GM23248 (cell line): ENCODE measurements around the gene LCE3E. TPM values are rescaled to one million over a fixed set of nuclear protein-coding genes. Genes with fewer than 3 reads are reported as not detected.
"Not testable (repeated sequence)": the region's sequence is repeated elsewhere in the genome, so short reads cannot be mapped to it uniquely, and the experiment has no call there.

ENCODE experiments used
- DNase-seq: peaks from one replicate; pipeline ENCODE4 v3.0.0-alpha.2; 2015
- H2AFZ ChIP-seq: fragments of 200-600 bp; sonication (generic); 2 replicates; pipeline ENCODE4 v1.6.1; 2016; ENCODE audit warnings: antibody characterized with exemption
- H3F3A ChIP-seq: fragments of 200-600 bp; sonication (generic); 2 replicates; pipeline ENCODE4 v1.6.1; 2016; ENCODE audit warnings: mild to moderate bottlenecking, antibody characterized with exemption, mixed run types; ENCODE audit not compliant: insufficient read depth
- H3K27ac ChIP-seq: fragments of 200-600 bp; sonication (generic); 2 replicates; pipeline ENCODE4 v1.5.1; 2016; ENCODE audit warnings: mild to moderate bottlenecking
- H3K27me3 ChIP-seq: fragments of 200-600 bp; sonication (generic); replicated peaks from 2 replicates; pipeline ENCODE4 v1.6.1; 2016; ENCODE audit warnings: mild to moderate bottlenecking; ENCODE audit not compliant: insufficient read depth
- H3K36me3 ChIP-seq: fragments of 200-600 bp; sonication (generic); 2 replicates; pipeline ENCODE4 v1.6.1; 2016; ENCODE audit warnings: low read depth, mild to moderate bottlenecking
- H3K4me1 ChIP-seq: fragments of 200-600 bp; sonication (generic); 2 replicates; pipeline ENCODE4 v1.6.1; 2016; ENCODE audit warnings: mild to moderate bottlenecking; ENCODE audit not compliant: insufficient read depth
- H3K4me2 ChIP-seq: fragments of 200-600 bp; sonication (generic); one replicate; pipeline ENCODE4 v1.6.1; 2016; ENCODE audit warnings: mild to moderate bottlenecking; ENCODE audit not compliant: unreplicated experiment
- H3K4me3 ChIP-seq: fragments of 200-600 bp; sonication (generic); 2 replicates; pipeline ENCODE4 v1.5.1; 2016; ENCODE audit warnings: mild to moderate bottlenecking
- H3K79me2 ChIP-seq: fragments of 200-600 bp; sonication (generic); 2 replicates; pipeline ENCODE4 v1.6.1; 2016; ENCODE audit warnings: mild to moderate bottlenecking; ENCODE audit not compliant: insufficient read depth
- H3K9ac ChIP-seq: fragments of 200-600 bp; sonication (generic); 2 replicates; pipeline ENCODE4 v1.6.1; 2016; ENCODE audit warnings: mild to moderate bottlenecking
- H3K9me2 ChIP-seq: fragments of 200-600 bp; sonication (generic); 2 replicates; pipeline ENCODE4 v1.6.1; 2016; ENCODE audit warnings: mixed run types, mild to moderate bottlenecking, moderate library complexity; ENCODE audit not compliant: insufficient read depth
- H3K9me3 ChIP-seq: fragments of 200-600 bp; sonication (generic); one replicate; pipeline ENCODE4 v1.6.1; 2017; ENCODE audit warnings: low read depth
- H4K20me1 ChIP-seq: fragments of 200-600 bp; sonication (generic); 2 replicates; pipeline ENCODE4 v1.6.0; 2016; ENCODE audit not compliant: insufficient read depth
- EZH2 ChIP-seq: fragments of 200-600 bp; sonication (generic); IDR thresholded peaks from 2 replicates; pipeline ENCODE4 v1.6.1; 2018; ENCODE audit warnings: antibody characterized with exemption, mild to moderate bottlenecking; ENCODE audit not compliant: insufficient read depth, poor library complexity, severe bottlenecking
- EZH2phosphoT487 ChIP-seq: fragments of 200-600 bp; sonication (generic); IDR thresholded peaks from 2 replicates; pipeline ENCODE4 v1.6.1; 2018; ENCODE audit warnings: antibody characterized with exemption, moderate library complexity, mild to moderate bottlenecking, low read depth; ENCODE audit not compliant: insufficient read depth
- WGBS, 2 experiments: methylation state at CpG; one replicate each; pipeline ENCODE4 v1.1.6; 2015 to 2017; ENCODE audit warnings: low lambda C conversion rate in 2 of 2, low coverage in 1 of 2; ENCODE audit errors: missing lambda C conversion rate in 2 of 2; 5-methylcytosine and 5-hydroxymethylcytosine counted together
- in situ Hi-C: fragments of 300-500 bp; cut with MboI; formaldehyde crosslinking; loops from 2 replicates; pipeline ENCODE4 v1.15.0; 2020
- polyA plus RNA-seq: library from polyadenylated mRNA; unstranded; fragments of >200 nt; fragmentation: Nextera tagmentation; extraction: Ambion mirVana; gene quantifications from 2 replicates; pipeline ENCODE4 v1.2.1, GENCODE V29; 2016
- total RNA-seq: library from RNA; depleted of rRNA; stranded (reverse); fragments of >200 nt; shearing (Covaris generic); gene quantifications from 2 replicates; pipeline ENCODE4 v1.2.3, GENCODE V29; 2014

The LCE3E gene
- total and polyA plus RNA-seq, 2 experiments from 2014 or later, result not detected

- Histone ChIP-seq H3K27ac (no peak overlapping the region), H3K79me2 (no peaks in the 10 kb centered on the region), H3K9ac (no peak overlapping the region), H3K27me3 (peaks cover 8% of the 10 kb centered on the region), H2AFZ (no peak overlapping the region), H3K4me2 (no peak overlapping the region), H3K9me3 (no peaks in the 10 kb centered on the region), H3K4me1 (no peaks in the 10 kb centered on the region), H3K4me3 (no peak overlapping the region), H3K9me2 (no peaks in the 10 kb centered on the region), H4K20me1 (no peaks in the 10 kb centered on the region), H3F3A (no peaks in the 10 kb centered on the region), H3K36me3 (no peaks in the 10 kb centered on the region)
- WGBS, 2 experiments, result 11 to 13% methylated on average over 2 of the region's 2 CpGs
- in situ Hi-C loops, result no loop called here
- TF ChIP-seq EZH2, result no peak
- TF ChIP-seq EZH2phosphoT487, result no peak
- DNase-seq, result no peak
Measured at GRCh38 chr1:152565115-152565514, 1.5 kb downstream of the LCE3E start.

GRCh38 chr1:152548358-152548757 lies 18.2 kb downstream of the LCE3E start:
- H3K9me2 ChIP-seq, H2AFZ ChIP-seq, H3K4me1 ChIP-seq, H3K4me3 ChIP-seq, in situ Hi-C loops, H3K27me3 ChIP-seq, H4K20me1 ChIP-seq, H3K27ac ChIP-seq, H3K36me3 ChIP-seq, H3F3A ChIP-seq, H3K4me2 ChIP-seq, H3K9me3 ChIP-seq, H3K79me2 ChIP-seq, H3K9ac ChIP-seq, DNase-seq: not testable (repeated sequence)
- 0 to 29% methylated on average over 1 of the region's 1 CpG for WGBS, 2 experiments

GRCh38 chr1:152546704-152547103 lies 19.9 kb downstream of the LCE3E start:
- Histone ChIP-seq H3K9me3 (no peaks in the 10 kb centered on the region), H3F3A (no peaks in the 10 kb centered on the region), H3K36me3 (no peaks in the 10 kb centered on the region), H2AFZ (no peak overlapping the region), H3K27me3 (0 out of 2 replicates have a peak, but pooled peaks cover 5% of the 10 kb centered on the region), H4K20me1 (no peaks in the 10 kb centered on the region), H3K4me2 (no peak overlapping the region), H3K79me2 (no peaks in the 10 kb centered on the region), H3K4me3 (no peak overlapping the region), H3K9me2 (no peaks in the 10 kb centered on the region), H3K27ac (no peak overlapping the region), H3K9ac (no peak overlapping the region), H3K4me1 (no peaks in the 10 kb centered on the region)
- no peak for DNase-seq
- TF ChIP-seq EZH2 (no peak), EZH2phosphoT487 (no peak)
- in situ Hi-C loops, result no loop called here
- 0 to 10% methylated on average over 1 of the region's 1 CpG for WGBS, 2 experiments

- H3K27ac ChIP-seq, result no peak overlapping the region
- TF ChIP-seq EZH2phosphoT487 (no peak), EZH2 (no peak)
- no peaks in the 10 kb centered on the region for H3K79me2 ChIP-seq
- H3K4me1 ChIP-seq, result no peaks in the 10 kb centered on the region
- H2AFZ ChIP-seq, result no peak overlapping the region
- H3K4me3 ChIP-seq, result no peak overlapping the region
- no peaks in the 10 kb centered on the region for H3F3A ChIP-seq
- H3K9me2 ChIP-seq, result no peaks in the 10 kb centered on the region
- in situ Hi-C loops, result no loop called here
- no peak overlapping the region for H3K4me2 ChIP-seq
- peaks cover 7% of the 10 kb centered on the region; the same call in 1 of the 2 replicates for H3K27me3 ChIP-seq
- no peaks in the 10 kb centered on the region for H3K9me3 ChIP-seq
- peak; percentile 39 for DNase-seq
- no peaks in the 10 kb centered on the region for H3K36me3 ChIP-seq
- no peaks in the 10 kb centered on the region for H4K20me1 ChIP-seq
- no peak overlapping the region for H3K9ac ChIP-seq
- WGBS, 2 experiments, result 23% methylated on average over 4 of the region's 4 CpGs
Measured at GRCh38 chr1:152543820-152544219, 22.8 kb downstream of the LCE3E start.

- H3F3A ChIP-seq, result no peaks in the 10 kb centered on the region
- TF ChIP-seq EZH2, result no peak
- no peak for TF ChIP-seq EZH2phosphoT487
- H3K27me3 ChIP-seq, result peaks cover 32% of the 10 kb centered on the region
- no peaks in the 10 kb centered on the region for H3K36me3 ChIP-seq
- H3K27ac ChIP-seq, result no peak overlapping the region
- H3K79me2 ChIP-seq, result no peaks in the 10 kb centered on the region
- no peak for DNase-seq
- no peak overlapping the region for H3K4me2 ChIP-seq
- in situ Hi-C loops, result no loop called here
- no peaks in the 10 kb centered on the region for H3K4me1 ChIP-seq
- no peaks in the 10 kb centered on the region for H3K9me3 ChIP-seq
- H3K9ac ChIP-seq, result no peak overlapping the region
- 27 to 31% methylated on average over 2 of the region's 2 CpGs for WGBS, 2 experiments
- H4K20me1 ChIP-seq, result no peaks in the 10 kb centered on the region
- no peak overlapping the region for H3K4me3 ChIP-seq
- no peak overlapping the region for H2AFZ ChIP-seq
- no peaks in the 10 kb centered on the region for H3K9me2 ChIP-seq
Measured at GRCh38 chr1:152539901-152540300, 26.7 kb downstream of the LCE3E start.
